Nephron (organoid): Measurements from ENCODE around the gene ZNFX1.

Source experiments
- H3K27ac Mint-ChIP-seq, 3 experiments: 2 replicates each; pipeline ENCODE4 v1.8.0; 2020; ENCODE audit warnings: mixed read lengths in 3 of 3, mild to moderate bottlenecking in 2 of 3, moderate library complexity in 1 of 3
- H3K27me3 Mint-ChIP-seq: 2 replicates; pipeline ENCODE4 v1.8.0; 2021; ENCODE audit warnings: low read depth, mild to moderate bottlenecking, moderate library complexity, mixed read lengths
- H3K36me3 Mint-ChIP-seq: 2 replicates; pipeline ENCODE4 v1.8.0; 2020; ENCODE audit warnings: low read depth, mixed read lengths
- H3K4me1 Mint-ChIP-seq: 2 replicates; pipeline ENCODE4 v1.8.0; 2020; ENCODE audit warnings: mixed read lengths
- H3K4me3 Mint-ChIP-seq, 3 experiments: 2 replicates each; pipeline ENCODE4 v1.8.0; 2020; ENCODE audit warnings: mild to moderate bottlenecking in 3 of 3, mixed read lengths in 3 of 3, moderate library complexity in 2 of 3
- H3K9me3 Mint-ChIP-seq: 2 replicates; pipeline ENCODE4 v1.8.0; 2020; ENCODE audit warnings: mixed read lengths
- TF ChIP-seq, protein P1 (sequence below), 3 experiments: fragments of 200-600 bp; sonication (generic); IDR thresholded peaks; one replicate each; pipeline ENCODE4 v1.5.0; 2021; ENCODE audit warnings: antibody characterized with exemption in 3 of 3; ENCODE audit not compliant: unreplicated experiment in 3 of 3

Gene ZNFX1

GRCh38 chr20:49288784-49289696, 11.2 kb upstream of the ZNFX1 start:
- TF ChIP-seq, protein P1, sequence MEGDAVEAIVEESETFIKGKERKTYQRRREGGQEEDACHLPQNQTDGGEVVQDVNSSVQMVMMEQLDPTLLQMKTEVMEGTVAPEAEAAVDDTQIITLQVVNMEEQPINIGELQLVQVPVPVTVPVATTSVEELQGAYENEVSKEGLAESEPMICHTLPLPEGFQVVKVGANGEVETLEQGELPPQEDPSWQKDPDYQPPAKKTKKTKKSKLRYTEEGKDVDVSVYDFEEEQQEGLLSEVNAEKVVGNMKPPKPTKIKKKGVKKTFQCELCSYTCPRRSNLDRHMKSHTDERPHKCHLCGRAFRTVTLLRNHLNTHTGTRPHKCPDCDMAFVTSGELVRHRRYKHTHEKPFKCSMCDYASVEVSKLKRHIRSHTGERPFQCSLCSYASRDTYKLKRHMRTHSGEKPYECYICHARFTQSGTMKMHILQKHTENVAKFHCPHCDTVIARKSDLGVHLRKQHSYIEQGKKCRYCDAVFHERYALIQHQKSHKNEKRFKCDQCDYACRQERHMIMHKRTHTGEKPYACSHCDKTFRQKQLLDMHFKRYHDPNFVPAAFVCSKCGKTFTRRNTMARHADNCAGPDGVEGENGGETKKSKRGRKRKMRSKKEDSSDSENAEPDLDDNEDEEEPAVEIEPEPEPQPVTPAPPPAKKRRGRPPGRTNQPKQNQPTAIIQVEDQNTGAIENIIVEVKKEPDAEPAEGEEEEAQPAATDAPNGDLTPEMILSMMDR (IDR thresholded peaks at IDR 0.05; ENCODE audit: unreplicated experiment in 3 of 3): no peak
- H3K4me1 Mint-ChIP-seq: peaks cover 33% of the 10 kb centered on the region
- H3K27me3 Mint-ChIP-seq: no peaks in the 10 kb centered on the region
- H3K4me3 Mint-ChIP-seq: no peak overlapping the region
- H3K27ac Mint-ChIP-seq: peak overlapping the region in 1 of 3 experiments; percentile 30
- H3K36me3 Mint-ChIP-seq: peaks cover 94% of the 10 kb centered on the region
- H3K9me3 Mint-ChIP-seq: peaks cover 25% of the 10 kb centered on the region

DNA sequence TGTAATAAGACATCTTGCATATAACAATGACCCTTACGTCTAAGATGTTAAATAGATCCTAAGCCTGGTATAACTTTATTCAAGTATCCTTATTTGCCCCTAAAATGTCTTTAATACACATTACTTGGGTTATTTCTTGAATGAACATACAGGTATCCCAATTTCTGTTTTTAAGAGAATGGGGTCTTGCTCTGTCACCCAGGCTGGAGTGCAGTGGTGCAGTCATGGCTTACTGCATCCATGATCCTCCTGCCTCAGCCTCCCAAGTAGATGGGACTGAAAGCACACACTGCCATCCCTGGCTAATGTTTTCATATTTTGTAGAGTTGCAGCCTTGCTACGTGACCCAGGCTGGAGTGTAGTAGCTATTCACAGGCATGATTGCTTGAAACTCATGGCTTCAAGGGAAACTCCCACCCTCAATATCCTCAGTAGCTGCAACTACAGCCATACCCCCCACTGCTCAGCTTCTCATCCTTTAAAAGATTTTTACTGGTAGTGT, 10.4 kb upstream of the ZNFX1 start:
- peaks cover 97% of the 10 kb centered on the region for H3K36me3 Mint-ChIP-seq
- H3K27ac Mint-ChIP-seq: peak overlapping the region in 1 of 3 experiments; percentile 30
- no peaks in the 10 kb centered on the region for H3K27me3 Mint-ChIP-seq
- H3K4me1 Mint-ChIP-seq: peaks cover 41% of the 10 kb centered on the region
- no peak overlapping the region for H3K4me3 Mint-ChIP-seq
- H3K9me3 Mint-ChIP-seq: peaks cover 32% of the 10 kb centered on the region
- TF ChIP-seq, protein P1 (IDR thresholded peaks at IDR 0.05; ENCODE audit: unreplicated experiment in 3 of 3): no peak

DNA sequence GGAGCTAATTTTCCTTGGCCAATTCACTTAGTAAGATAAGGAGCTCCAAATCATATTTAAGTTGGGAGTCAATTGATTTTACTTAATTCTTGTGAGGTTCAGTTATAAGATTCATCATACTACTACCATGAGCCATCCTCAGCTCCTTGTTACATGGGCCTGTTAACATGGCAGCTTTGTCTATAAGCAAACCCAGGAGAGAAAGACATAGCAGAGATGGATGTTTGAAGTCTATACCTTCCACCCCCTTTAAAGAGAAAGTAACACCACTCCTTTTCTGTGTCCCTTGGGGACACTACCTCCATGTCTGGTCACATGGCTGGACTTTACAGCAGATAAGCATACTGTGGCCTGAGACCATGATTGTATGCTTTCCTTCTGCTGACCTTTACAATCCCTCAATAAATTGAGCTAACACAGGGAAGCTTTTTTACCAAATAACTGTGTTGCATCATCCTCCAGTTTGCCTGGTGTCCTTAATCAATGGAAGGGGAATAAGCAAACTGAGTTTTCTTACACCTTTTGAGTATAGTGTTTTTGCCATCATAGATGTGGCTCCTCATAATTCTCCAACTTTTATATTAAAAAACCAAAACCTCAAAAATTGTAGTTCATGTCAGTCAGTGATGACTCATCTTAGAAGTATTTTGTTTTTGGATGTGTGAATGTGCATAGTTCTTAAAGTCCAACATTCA, 9.8 kb upstream of the ZNFX1 start:
- Mint-ChIP-seq H3K9me3 (peaks cover 36% of the 10 kb centered on the region), H3K27me3 (no peaks in the 10 kb centered on the region), H3K4me3 (no peak overlapping the region), H3K36me3 (peaks cover 98% of the 10 kb centered on the region), H3K27ac (peak overlapping the region in 1 of 3 experiments; percentile 41), H3K4me1 (peaks cover 47% of the 10 kb centered on the region)
- TF ChIP-seq, protein P1 (IDR thresholded peaks at IDR 0.05; ENCODE audit: unreplicated experiment in 3 of 3): no peak

- H3K4me3 Mint-ChIP-seq: peak overlapping the region in 2 of 3 experiments; percentile 6 to 17
- H3K4me1 Mint-ChIP-seq: peaks cover 55% of the 10 kb centered on the region
- H3K27ac Mint-ChIP-seq: peak overlapping the region in 2 of 3 experiments; percentile 34 to 41
- TF ChIP-seq, protein P1 (IDR thresholded peaks at IDR 0.05; ENCODE audit: unreplicated experiment in 3 of 3): no peak
- H3K9me3 Mint-ChIP-seq: peaks cover 43% of the 10 kb centered on the region
- H3K36me3 Mint-ChIP-seq: peaks cover 100% of the 10 kb centered on the region
- H3K27me3 Mint-ChIP-seq: no peaks in the 10 kb centered on the region
Measured at GRCh38 chr20:49286689-49287551, 9.1 kb upstream of the ZNFX1 start.

- Mint-ChIP-seq H3K4me1 (peaks cover 64% of the 10 kb centered on the region), H3K27ac (no peak overlapping the region), H3K36me3 (peaks cover 100% of the 10 kb centered on the region), H3K9me3 (peaks cover 52% of the 10 kb centered on the region), H3K4me3 (peak overlapping the region; percentile 10 to 59 (median 34)), H3K27me3 (no peaks in the 10 kb centered on the region)
- TF ChIP-seq, protein P1 (IDR thresholded peaks at IDR 0.05; ENCODE audit: unreplicated experiment in 3 of 3): no peak
Measured at GRCh38 chr20:49285813-49286494, 8.1 kb upstream of the ZNFX1 start.
